ENCODE results near the gene TPCN2. TPM values are rescaled to one million over a fixed set of nuclear protein-coding genes. Genes with fewer than 3 reads are reported as not detected.
A peak's percentile ranks its signal among the peaks of the same experiment; 100 is the strongest.
"Not testable (repeated sequence)": the region's sequence is repeated elsewhere in the genome, so short reads cannot be mapped to it uniquely, and the experiment has no call there.

The TPCN2 gene
- total RNA-seq, 2 donors from 2014 or later, result 17.6 to 31.0 TPM

DNA sequence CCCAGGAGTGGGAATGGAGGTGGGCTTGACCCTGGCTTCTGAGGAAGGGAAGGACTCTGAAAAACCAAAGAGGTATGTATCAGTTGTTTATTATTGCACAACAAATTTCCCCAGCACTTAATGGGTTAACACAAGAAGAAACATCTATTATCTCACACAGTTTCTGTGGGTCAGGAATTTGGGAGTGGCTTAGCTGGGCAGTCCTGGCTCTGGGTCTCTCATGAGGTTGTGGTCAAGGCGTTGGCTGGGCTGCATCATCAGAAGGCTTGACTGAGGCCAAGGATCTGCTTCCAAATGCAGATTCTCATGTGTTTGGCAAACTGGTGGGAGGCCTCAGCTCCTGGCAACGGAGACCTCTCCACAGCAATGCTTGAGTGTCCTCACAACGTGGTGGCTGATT lies 89.5 kb downstream of the TPCN2 start:
- Histone ChIP-seq H3K36me3 (no peaks in the 10 kb centered on the region), H3K27me3 (replicated peaks; ENCODE audit: insufficient read depth) (no peaks in the 10 kb centered on the region), H3K27ac (no peak overlapping the region), H3K4me1 (replicated peaks) (no peaks in the 10 kb centered on the region), H3K9me3 (no peaks in the 10 kb centered on the region), H3K4me3 (no peak overlapping the region)
- TF ChIP-seq POLR2A (IDR thresholded peaks at IDR 0.05), result no peak
- TF ChIP-seq, protein P1, sequence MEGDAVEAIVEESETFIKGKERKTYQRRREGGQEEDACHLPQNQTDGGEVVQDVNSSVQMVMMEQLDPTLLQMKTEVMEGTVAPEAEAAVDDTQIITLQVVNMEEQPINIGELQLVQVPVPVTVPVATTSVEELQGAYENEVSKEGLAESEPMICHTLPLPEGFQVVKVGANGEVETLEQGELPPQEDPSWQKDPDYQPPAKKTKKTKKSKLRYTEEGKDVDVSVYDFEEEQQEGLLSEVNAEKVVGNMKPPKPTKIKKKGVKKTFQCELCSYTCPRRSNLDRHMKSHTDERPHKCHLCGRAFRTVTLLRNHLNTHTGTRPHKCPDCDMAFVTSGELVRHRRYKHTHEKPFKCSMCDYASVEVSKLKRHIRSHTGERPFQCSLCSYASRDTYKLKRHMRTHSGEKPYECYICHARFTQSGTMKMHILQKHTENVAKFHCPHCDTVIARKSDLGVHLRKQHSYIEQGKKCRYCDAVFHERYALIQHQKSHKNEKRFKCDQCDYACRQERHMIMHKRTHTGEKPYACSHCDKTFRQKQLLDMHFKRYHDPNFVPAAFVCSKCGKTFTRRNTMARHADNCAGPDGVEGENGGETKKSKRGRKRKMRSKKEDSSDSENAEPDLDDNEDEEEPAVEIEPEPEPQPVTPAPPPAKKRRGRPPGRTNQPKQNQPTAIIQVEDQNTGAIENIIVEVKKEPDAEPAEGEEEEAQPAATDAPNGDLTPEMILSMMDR (IDR thresholded peaks at IDR 0.05), result no peak
- no peak for TF ChIP-seq POLR2AphosphoS5 (IDR thresholded peaks at IDR 0.05)
- no peak for DNase-seq (ENCODE audit: low spot score)
- intact Hi-C loops (cut with DNase I), result no loop called here
- 74% methylated on average over 3 of the region's 3 CpGs for WGBS

DNA sequence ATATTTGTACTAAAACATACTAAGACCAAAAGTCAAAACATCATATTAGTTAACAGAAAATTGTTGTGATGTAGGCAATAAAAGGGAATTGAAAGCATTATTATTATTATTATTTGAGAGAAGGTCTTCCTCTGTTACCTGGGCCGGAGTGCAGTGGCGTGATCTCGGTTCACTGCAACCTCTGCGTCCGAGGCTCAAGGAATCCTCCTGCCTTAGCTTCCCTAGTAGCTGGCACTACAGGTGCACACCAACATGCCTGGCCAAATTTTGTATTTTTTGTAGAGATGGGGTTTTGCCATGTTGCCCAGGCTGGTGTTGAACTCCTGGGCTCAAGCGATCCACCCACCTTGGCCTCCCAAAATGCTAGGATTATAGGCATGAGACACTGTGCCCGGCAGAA lies 91.4 kb downstream of the TPCN2 start:
- H3K27me3 ChIP-seq (replicated peaks; ENCODE audit: insufficient read depth); DNase-seq (ENCODE audit: low spot score); H3K27ac ChIP-seq; H3K4me3 ChIP-seq; intact Hi-C loops (cut with DNase I); H3K4me1 ChIP-seq (replicated peaks); H3K36me3 ChIP-seq; H3K9me3 ChIP-seq: not testable (repeated sequence)
- 90% methylated on average over 7 of the region's 7 CpGs for WGBS

DNA sequence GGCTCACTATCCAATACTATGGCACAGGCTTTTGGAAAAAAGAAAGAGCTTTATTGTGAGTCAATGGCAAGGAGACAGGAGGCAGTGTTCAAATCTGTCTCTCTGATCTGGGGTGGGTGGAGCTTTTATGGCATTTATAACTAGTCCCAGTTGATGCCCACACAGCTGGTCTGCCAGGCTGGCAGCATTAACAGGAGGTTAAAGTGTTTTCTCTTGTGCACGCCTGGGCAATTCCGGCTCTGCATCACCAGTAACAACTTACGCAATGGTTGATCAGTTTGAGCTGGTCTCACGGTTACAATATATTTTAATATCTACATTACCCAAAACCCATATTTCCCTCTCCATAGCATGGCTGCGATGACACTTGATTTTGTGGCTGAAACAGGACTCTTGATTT lies 91.9 kb downstream of the TPCN2 start:
- no peaks in the 10 kb centered on the region for H3K9me3 ChIP-seq
- H3K36me3 ChIP-seq, result no peaks in the 10 kb centered on the region
- H3K4me1 ChIP-seq (replicated peaks), result no peaks in the 10 kb centered on the region
- H3K27me3 ChIP-seq (replicated peaks; ENCODE audit: insufficient read depth), result no peaks in the 10 kb centered on the region
- TF ChIP-seq POLR2AphosphoS5 (IDR thresholded peaks at IDR 0.05), result peak; percentile 55
- TF ChIP-seq, protein P1 (IDR thresholded peaks at IDR 0.05), result peak in 1 of 4 experiments; percentile 10
- no peak for TF ChIP-seq POLR2A (IDR thresholded peaks at IDR 0.05)
- no peak overlapping the region for H3K4me3 ChIP-seq
- 49% methylated on average over 5 of the region's 5 CpGs for WGBS
- DNase-seq (ENCODE audit: low spot score), result peak; percentile 63
- intact Hi-C loops (cut with DNase I), result no loop called here
- H3K27ac ChIP-seq, result no peak overlapping the region

DNA sequence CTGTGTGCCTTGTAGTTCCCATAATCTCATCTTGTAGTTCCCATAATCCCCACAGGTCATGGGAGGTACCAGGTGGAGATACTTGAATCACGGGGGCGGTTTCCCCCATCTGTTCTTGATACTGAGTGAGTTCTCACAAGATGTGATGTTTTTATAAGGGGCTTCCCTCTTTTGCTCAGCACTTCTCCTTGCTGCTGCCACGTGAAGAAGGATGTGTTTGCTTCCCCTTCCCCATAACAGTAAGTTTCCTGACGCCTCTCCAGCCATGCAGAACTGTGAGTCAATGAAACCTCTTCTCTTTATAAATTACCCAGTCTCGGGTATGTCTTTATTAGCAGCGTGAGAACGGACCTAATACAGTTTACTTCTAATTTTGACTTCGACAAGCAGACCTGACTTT lies 93.0 kb downstream of the TPCN2 start:
- intact Hi-C loops (cut with DNase I), result no loop called here
- Histone ChIP-seq H3K4me1 (replicated peaks) (no peaks in the 10 kb centered on the region), H3K27me3 (replicated peaks; ENCODE audit: insufficient read depth) (no peaks in the 10 kb centered on the region), H3K36me3 (no peaks in the 10 kb centered on the region), H3K9me3 (no peaks in the 10 kb centered on the region), H3K4me3 (no peak overlapping the region), H3K27ac (no peak overlapping the region)
- TF ChIP-seq POLR2A (IDR thresholded peaks at IDR 0.05), result no peak
- no peak for TF ChIP-seq POLR2AphosphoS5 (IDR thresholded peaks at IDR 0.05)
- TF ChIP-seq, protein P1 (IDR thresholded peaks at IDR 0.05), result no peak
- WGBS, result 75% methylated on average over 8 of the region's 8 CpGs
- no peak for DNase-seq (ENCODE audit: low spot score)

DNA sequence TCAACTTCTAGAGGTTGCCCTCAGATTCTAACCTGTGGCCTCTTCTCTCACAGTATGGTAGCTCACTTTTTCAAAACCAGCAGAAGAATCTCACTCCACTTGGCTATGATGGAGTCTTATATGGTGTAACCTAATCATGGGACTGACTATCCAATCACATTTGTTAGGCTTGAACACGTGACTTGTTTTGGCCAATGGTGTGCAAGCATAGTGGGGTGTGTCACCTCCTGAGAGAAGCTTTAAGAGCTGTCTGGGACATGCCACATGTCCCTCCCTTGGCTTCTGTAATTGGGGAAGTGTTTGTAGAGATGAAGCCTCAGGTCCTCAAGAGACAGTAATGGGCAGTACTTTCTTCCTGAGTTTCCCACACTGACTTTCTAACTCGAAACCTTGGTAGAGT lies 94.2 kb downstream of the TPCN2 start:
- TF ChIP-seq POLR2AphosphoS5 (IDR thresholded peaks at IDR 0.05), result no peak
- TF ChIP-seq POLR2A (IDR thresholded peaks at IDR 0.05), result no peak
- TF ChIP-seq, protein P1 (IDR thresholded peaks at IDR 0.05), result no peak
- Histone ChIP-seq H3K4me1 (replicated peaks) (no peaks in the 10 kb centered on the region), H3K27me3 (replicated peaks; ENCODE audit: insufficient read depth) (no peaks in the 10 kb centered on the region), H3K36me3 (no peaks in the 10 kb centered on the region), H3K4me3 (no peak overlapping the region), H3K27ac (no peak overlapping the region), H3K9me3 (no peaks in the 10 kb centered on the region)
- 92% methylated on average over 2 of the region's 2 CpGs for WGBS
- intact Hi-C loops (cut with DNase I), result no loop called here
- no peak for DNase-seq (ENCODE audit: low spot score)
